ENCODE results near the gene BTD.

BTD gene

DNA sequence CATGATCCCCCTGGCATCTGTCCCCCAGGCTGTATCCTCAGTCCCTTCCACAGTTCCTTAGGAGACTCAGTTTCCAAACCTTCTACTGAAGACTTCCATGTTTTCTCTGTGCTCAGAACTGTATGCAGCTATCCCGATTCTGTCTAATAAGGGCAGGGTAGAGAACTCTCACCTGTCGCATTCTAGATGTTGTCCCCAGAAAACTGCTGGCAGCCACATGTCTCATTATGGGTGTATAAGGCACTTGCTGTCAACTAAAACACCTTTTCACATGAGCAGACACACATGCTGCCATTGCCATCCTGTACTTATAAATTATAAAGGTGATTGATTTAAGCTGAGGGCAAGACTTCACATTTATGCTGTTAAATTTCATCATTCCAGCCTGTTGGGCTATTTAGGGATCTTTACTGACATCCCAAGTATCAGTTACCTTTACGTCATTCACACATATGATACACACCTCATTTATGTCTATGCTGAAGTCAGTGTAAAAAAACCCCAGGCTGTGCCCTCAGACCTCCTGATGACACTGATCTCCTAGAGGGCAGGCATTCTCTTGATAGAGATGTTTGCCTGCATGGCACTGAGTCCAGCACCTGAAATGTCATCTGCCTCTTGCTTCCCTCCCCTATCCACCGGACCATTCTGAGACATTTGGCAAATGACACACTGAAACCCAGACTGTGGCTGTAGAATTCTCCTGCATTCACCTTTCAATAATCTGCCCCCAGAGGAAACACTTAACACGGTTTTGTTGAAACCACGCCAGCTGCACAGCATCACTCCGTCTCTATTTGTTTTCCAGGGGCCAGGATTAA is 35.8 kb downstream of the BTD start:
- DNase-seq, result peak; percentile 47

DNA sequence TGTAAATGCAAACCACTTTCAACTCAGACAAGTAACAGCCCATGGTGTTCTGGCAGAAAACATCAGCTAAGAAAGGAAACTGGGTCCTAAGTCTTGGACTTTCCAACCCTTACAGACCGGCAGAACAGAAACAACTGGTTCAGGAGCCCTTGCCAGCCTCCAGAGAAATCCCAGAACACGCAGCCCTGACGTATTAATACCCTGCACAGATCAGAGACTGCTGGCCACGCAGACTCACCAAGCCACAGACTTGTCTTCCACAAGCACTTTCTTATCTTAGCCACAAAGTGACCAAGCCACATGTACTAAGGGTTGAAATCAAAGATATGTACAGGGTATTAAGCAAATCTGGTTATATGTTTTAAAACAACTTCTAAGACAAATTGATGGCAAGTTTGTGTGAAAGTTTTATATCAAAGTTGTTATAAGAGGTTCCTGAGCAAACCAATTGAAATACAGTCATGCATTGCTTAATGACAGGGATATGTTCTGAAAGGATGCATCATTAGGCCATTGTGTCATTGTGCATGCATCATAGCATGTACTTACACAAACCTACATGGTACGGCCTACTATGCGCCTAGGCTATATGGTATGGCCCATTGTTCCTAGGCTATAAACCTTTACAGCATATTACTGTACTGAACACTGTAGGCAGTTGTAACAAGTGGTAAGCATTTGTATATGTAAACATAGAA is 36.8 kb downstream of the BTD start:
- DNase-seq, result no peak

DNA sequence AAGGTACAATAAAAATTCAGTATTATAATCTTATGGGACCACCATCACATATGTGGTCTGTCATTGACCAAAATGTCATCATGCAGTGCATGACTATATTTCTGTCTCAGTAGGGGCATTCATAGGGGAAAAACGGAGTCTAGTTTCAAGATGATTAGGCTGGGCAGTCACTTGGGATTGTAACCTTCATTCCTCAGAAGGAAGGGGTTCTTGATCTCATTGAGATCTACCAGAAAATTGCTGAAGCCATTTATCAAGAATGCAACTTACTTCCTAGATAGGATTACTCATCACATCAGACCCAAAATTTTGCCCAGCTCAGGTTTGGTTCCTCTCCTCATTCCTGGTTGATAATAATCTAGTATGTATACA is 37.3 kb downstream of the BTD start:
- DNase-seq, result no peak

DNA sequence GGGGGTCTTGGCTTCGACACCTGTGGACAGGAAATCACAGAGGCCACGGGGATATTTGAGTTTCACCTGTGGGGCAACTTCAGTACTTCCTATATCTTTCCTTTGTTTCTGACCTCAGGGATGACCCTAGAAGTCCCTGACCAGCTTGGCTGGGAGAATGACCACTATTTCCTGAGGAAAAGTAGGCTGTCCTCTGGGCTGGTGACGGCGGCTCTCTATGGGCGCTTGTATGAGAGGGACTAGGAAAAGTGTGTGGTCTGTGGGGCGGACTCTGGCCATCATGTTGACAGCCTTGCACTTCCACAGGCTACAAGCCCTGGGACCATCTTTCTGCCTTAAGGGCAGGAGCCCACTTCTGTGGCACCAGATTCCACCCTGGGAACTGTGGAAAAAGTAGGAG is 43.7 kb downstream of the BTD start:
- DNase-seq, result no peak

DNA sequence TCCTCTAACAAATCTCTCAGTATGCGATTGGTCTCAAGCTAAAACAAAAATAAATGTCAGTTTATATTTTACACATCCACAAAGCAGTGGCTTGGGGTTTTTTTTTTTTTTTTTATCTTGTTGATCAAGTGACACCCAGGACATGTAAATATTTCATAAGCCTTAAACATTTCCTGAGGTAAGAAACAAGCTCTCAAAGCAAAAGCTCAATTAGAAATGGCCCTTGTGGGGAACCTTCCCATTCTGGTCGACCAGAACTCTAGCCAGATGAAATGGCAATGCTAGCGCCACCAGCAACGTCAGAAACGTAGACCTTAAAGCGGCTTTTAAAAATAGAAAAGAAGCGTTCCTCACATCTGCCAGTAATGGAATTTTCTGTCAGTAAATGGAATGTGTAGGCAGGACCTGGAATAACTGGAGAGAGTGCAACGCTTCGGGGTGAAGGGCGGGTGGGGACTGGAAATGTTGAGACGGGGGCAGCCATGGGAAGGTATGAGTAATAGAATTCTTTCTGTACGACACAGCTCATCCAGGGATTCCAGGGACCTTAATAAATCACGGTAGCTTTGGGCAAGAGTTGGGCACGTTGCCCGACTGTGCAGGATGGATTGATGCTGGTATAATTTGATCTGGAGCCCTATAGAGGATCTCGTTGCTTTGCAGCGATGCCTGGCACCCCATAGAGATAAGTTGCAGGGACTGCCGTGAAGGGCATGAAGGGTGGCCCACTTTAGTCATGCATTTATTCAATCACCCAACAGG is 44.4 kb downstream of the BTD start:
- DNase-seq, result no peak

DNA sequence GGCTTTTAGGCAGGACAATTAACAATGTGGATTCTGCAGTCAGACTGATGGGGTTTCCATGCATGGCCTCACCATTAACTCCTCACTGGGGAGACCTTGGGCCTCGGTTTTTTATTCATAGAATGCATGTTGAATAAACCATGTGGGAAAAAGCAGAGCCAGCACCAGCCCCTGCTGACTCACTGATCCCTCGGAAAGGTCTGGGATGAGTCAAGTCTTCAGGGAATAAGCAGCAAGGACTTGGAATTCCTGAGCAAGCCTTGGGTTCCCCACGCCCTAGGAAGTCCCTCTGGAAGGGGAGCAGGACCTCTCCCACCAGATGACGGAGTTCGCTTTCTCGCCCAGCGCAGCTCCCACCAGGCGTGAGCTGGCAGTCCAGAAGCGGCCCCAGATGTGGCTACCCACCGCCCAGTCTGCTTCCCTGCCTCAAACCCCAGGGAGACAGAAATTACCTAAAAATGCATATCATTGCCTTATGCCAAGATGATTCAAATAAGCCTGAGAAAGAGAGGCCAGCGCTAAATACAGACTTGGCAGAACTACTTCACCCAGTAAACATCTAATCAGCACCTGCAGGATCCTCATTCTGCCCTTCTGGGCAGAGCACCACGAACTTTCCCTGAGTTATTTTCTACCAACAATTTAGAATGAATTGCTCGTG is 45.4 kb downstream of the BTD start:
- DNase-seq, result no peak

DNA sequence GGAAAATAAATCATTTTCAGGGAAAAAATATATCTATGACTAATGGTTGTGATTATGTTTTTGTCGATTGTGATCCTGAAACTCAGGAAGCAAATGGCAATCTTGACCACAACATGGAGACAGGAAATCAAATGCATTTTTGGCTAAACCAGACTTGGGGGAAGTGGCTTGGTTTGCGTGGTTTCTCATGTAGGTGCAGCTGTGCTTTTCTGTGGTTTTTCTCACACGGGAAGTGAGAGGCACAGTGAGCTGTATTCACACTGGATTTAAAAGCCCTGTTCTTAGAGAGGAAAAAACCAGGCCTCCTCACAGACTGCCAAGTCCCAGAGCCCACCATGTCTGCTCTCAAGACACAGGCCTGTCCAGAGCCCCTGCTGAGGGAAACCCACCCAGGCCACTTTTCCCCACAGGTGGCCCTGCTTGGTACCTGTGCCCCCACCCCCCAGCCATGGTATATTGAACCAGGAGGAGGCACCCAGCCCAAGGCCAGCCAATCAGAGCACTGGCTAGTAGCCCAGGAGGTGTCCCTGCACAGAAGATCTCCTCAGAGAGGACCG is 46.1 kb downstream of the BTD start:
- no peak for DNase-seq

DNA sequence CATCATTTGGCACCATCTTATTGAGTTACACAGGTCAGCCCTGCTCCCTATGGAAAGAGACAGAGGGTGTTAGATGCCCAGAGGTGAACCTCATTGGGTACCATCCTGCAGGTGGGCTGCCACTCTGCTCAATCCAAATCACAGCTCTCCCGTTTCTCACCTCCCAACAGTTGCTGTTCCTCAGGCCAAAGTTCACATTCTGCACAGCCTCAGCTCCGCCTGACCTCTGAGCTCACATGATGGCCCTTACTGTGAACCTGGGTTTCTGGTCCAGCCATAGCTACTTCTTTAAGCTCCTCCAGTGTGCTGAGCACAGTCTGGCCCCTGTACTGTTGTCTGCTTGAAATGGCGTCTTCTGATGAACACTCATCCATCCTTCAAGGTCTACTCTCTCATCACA is 47.8 kb downstream of the BTD start:
- no peak for DNase-seq

DNA sequence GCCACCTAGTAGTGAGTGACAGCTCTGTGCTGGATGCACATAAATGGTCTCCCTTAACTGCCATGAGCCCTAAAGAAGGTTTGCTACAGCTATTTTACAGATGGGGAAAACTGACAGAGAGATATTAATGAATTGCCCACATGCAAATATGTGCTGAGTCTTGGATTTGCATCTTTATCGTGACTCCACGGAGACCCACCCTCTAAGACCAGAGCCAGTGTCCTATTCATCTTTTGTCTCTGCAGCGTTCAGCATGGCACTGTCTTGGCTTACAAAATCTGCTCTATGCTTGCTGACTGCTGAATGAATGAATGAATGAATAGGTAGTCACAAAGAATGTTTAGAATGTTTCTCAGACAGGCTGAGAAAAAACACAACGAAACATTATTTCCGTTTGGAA is 48.3 kb downstream of the BTD start:
- DNase-seq, result no peak

DNA sequence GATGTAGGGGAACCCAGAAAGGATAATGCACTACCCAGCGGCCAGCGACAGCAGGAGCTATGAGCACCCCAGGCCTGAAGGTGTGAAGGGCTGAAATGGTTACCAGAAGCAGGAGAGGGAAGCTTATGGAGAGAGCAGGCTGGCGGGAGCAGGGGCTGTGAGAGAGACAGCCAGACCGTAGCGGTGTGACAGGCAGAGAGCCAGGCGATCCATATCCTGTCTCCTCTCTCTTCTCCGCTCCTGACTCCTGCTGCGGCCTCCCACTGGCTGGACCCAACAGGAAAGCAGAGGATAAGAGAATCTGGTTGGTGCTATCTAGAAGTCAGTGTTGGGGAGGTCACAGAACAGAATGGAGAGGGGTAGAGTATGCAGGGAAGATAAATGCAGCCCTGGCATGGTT is 49.9 kb downstream of the BTD start:
- no peak for DNase-seq

DNA sequence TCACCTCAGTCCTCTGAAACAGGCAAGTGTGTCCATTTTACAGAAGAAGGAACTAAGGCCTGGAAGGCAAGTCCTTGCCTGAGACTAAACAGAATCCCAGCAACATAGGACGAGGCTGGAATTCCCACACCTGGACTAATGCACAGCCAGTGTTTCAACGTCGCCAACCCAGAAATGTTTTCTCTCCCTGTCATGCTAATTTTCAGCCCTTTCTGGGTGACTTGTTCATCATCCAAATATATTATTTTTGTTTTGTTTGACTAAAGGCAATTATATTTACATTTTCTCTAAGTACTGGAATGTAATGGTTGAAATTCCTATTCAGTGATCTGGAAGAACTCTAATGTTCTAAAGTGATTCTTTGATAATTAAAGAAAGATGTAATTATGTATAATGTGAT is 51.8 kb downstream of the BTD start:
- DNase-seq, result no peak

DNA sequence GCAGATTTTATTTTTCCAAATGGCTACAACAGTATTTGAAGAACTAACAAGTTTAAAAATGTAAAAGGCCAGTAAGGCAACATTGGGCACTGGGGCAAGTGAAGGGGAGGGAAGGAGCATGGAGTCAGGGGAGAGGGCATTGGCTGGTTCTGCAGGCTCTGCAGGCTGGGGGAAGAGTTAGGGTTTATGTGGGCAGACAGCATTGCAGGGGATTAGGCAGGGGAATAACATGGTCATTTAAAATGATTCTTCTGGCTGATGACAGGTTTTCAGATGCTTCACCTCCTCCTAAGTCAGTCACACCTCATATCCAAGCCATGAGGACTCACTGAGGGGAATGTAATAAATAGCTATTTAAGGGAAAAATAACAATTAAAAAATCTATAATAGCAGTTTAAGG is 52.6 kb downstream of the BTD start:
- no peak for DNase-seq

DNA sequence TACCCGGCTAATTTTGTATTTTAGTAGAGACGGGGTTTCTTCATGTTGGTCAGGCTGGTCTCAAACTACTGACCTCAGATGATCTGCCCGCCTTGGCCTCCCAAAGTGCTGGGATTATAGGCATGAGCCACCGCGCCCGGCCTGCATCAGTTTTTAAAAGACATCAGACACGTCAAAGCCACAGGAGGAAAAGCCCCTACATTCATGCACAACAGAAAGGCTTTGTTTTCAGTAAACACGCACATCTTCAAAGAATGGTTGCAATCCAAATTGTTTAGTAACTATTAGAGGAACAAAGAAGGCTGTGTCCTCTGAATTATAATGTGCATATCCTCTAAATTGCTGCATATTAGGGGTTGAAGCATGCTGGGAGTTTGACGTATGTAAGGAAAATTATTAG is 53.3 kb downstream of the BTD start:
- DNase-seq, result no peak

DNA sequence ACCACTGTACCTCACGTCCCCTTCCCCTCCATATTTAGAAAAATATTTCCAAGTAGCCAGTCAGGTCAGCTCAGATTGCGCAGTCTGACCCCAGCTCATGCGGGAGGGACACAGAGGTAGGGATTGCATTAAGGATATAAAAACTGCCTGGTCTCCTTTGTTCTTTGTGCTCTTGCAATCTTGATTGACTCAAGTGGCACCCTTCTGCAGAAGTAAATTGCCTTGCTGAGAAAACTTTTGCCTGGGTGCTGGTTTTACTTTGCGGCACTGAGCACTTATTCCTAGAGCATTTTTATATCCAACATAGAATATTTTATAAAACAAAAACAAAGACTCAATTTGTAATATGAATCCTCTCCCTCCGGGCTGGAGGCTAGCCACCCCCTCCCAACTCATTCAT is 54.8 kb downstream of the BTD start:
- DNase-seq, result no peak

DNA sequence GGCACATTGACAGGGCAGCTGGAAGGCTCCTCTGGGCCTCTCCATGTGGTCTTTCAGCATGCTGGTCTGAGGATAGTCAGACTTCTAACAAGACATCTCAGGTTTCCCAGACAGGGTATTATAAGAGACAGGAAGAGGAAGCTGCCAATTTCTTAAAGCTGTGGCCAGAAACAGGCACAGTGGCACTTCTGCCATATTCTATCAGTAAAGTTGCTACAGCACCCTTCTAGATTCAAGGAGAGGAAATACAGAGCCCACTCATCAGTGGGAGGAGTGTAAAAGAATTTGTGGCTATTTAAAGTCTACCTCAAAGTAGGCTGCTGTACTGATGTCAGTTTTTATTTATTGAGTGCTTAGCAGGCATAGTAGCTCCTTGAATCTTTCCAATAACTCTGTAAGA is 55.5 kb downstream of the BTD start:
- no peak for DNase-seq

DNA sequence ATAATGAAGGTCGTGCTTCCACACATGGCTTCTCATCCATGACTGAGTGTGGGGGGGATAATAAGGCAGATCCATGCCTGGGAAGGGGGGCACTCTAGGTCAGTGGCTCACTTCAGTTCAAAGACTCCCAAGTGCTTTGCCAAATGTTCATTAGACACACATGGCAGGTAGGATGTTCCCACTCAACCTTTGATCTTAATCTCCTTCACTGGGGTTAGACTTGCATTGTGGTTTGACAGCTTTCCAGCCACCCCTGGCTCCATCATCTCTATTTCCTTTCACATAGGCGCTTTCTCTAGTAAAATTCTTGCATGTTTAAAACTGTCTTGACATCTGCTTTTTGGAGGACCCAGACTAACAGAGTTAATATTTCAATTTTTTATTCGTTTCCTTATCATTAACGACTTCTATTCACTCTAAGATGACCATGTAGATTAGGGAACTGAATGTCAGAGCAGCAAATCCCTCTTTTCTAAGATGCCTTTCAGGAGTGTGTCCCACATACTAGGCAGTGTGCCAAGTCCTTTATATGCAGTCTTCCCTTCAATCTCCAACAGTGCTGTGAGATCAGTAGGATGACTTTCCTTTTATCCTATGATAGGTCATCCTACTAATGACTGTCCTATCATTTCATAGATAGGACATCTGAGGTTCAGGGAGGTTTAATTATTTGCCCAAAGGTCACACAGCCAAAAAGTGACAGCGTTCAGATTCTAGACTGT is 57.9 kb downstream of the BTD start:
- no peak for DNase-seq

DNA sequence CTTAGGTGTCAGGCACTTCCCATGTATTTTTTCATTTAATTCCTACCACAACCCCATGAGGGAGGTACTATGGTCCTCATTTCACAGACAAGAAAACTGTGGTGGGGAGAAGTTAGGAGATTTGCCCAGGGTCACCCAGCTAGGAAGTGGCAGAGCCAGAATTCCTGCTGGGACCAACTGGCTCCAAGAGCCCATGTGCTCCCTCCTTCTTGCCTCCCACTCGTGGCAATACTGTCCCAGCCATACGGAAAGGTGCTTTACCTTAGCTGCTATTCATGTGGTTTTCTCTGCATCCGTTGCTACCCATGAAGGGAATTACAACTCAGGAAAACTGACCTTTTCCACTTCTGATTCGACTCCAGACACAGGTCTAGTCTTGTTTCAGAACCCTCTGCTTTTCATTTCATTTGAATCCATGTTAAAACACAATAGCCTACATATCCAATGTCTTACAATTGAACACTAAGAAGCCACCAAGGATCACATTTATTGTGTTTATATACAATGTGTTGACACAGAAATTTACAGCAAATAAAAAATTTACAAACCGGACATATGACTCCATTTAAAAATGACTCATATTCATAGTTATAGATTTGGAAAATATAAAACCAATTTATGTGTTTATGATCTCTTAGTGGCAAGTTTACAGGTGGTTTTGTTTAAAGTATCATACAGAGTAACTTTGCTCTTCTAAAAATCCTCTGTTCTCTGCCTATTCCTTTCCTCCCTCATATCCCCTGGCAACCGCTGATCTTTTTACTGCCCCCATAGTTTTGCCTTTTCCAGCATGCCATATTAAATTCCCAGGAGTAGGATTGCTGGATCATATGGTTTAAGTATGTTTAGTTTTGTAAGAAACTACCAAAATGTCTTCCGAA is 58.8 kb downstream of the BTD start:
- DNase-seq, result no peak

DNA sequence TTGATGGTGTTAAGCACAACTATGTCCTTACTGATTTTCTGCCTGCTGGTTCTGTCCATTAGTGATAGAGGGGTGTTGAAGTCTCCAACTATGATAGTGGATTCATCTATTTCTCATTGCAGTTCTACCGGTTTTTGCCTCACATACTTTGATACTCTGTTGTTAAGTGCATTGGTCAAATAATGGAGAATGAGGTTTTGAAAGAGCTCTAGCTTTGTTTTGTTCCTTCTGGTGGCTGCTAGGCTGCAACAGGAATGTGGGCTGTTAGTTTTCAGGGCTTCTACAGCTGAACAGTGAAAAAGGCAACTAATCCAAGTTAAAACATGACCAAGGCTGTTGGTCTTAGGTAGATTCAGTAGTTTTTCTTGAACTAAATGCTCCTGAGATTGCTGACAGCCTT is 62.6 kb downstream of the BTD start:
- DNase-seq, result no peak

DNA sequence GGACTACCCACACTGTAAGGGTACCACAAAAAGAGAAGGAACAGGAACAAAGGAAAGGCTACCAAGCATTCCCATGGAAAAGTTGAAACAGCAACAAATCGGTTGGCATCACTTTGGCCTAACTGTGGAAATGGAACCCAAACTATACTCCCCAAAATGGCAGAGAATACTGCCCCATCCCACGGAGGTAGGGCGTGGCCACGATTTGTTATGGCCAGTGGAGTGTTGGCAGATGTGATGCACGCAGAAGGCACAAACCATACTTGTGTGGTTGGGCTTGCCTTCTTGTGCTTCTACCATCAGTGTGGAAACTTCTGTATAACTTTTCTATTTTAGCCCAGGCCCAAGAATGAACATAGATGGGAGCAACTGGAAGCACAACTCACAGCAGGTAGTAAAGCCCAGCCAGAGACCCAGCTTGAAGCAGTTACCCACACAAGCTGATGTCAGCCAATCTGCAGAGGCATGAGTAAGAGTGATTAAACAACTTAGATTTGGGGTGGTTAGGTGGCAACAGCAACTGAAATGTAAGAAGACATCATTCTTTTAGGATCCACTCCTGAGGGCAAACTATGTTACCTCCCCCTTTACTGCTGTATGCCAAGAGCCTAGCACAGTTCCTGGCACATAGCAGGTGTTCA is 64.1 kb downstream of the BTD start:
- DNase-seq, result no peak

DNA sequence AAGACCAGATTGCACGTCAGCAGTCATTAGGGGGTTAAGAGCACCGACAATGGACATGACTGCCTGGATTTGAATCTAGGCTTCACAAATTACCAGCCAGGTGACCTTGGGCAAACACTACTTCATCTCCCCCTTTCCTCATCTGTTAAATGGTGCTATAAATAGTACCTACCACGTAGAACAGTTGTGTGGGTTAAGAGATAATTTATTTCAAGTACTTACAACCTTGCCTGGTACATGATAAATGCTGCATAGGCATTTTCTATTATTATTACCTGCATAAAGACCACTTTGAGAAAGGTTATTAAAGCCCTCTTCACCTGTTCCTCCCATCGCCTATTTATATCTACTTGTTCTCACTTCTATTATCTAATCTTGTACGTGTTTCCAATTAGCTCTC is 64.7 kb downstream of the BTD start:
- DNase-seq, result no peak

DNA sequence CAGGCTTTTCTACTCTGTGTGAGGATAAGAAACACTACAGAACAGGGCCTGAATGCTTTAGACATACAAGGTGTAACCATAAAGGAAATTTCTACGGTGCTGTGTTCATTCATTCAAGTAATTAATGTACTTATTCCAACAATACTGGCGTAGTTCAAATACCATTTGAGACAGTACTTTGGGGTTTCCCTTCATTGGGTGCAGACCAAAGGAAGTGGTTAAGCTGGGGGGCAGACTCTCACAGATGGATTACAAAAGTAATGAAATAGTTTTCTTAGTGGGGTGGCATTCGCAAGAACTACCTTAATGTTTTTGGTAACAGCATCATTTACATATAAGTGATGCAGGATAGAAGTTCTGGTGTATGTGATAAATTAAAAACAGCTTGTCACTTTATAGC is 65.9 kb downstream of the BTD start:
- no peak for DNase-seq
